ENCODE results near the gene RNASE2.
"Not testable (repeated sequence)": the region's sequence is repeated elsewhere in the genome, so short reads cannot be mapped to it uniquely, and the experiment has no call there.

The RNASE2 gene

GRCh38 chr14:20982646-20983369 lies 27.5 kb downstream of the RNASE2 start:
- no peak for DNase-seq (ENCODE audit: low spot score)

GRCh38 chr14:20985650-20986049 lies 30.4 kb downstream of the RNASE2 start:
- DNase-seq (ENCODE audit: low spot score): not testable (repeated sequence)

GRCh38 chr14:20986811-20987210 lies 31.5 kb downstream of the RNASE2 start:
- DNase-seq (ENCODE audit: low spot score): peak; percentile 63

GRCh38 chr14:20988717-20989470 lies 33.6 kb downstream of the RNASE2 start:
- DNase-seq (ENCODE audit: low spot score): no peak

GRCh38 chr14:20989471-20989786 lies 34.1 kb downstream of the RNASE2 start:
- DNase-seq (ENCODE audit: low spot score): no peak

GRCh38 chr14:20989787-20990600 lies 34.7 kb downstream of the RNASE2 start, which contains the start of gene METTL17:
TSS of gene METTL17 (plus strand) at chr14:20989980. CDS start at chr14:20990003, 23 bp downstream.
- peak; percentile 96 for DNase-seq (ENCODE audit: low spot score)

- DNase-seq (ENCODE audit: low spot score): no peak
Measured at GRCh38 chr14:20996521-20996920, 41.2 kb downstream of the RNASE2 start.

GRCh38 chr14:20997115-20997514 lies 41.8 kb downstream of the RNASE2 start:
- DNase-seq (ENCODE audit: low spot score): no peak

- DNase-seq (ENCODE audit: low spot score): no peak
Measured at GRCh38 chr14:20997564-20997963, 42.3 kb downstream of the RNASE2 start.

- DNase-seq (ENCODE audit: low spot score): no peak
Measured at GRCh38 chr14:20998139-20998538, 42.9 kb downstream of the RNASE2 start.

- DNase-seq (ENCODE audit: low spot score): no peak
Measured at GRCh38 chr14:20998674-20999366, 43.5 kb downstream of the RNASE2 start, which contains the start of gene SLC39A2. TSS of gene SLC39A2 (plus strand) at chr14:20999293. CDS start at chr14:20999447, 154 bp downstream.

- no peak for DNase-seq (ENCODE audit: low spot score)
Measured at GRCh38 chr14:20999591-20999990, 44.3 kb downstream of the RNASE2 start.

GRCh38 chr14:21001218-21001617 lies 45.9 kb downstream of the RNASE2 start:
- no peak for DNase-seq (ENCODE audit: low spot score)

- no peak for DNase-seq (ENCODE audit: low spot score)
Measured at GRCh38 chr14:21003788-21004346, 48.6 kb downstream of the RNASE2 start.

Data from LoVo (cell line).